ENCODE results near the gene ACCSL. TPM values are rescaled to one million over a fixed set of nuclear protein-coding genes. Genes with fewer than 3 reads are reported as not detected.

The ACCSL gene
- not detected for polyA plus RNA-seq (ENCODE audit: insufficient read length)

GRCh38 chr11:44047931-44048431 lies at the start of gene ACCSL:
Gene ACCSL, plus strand, starts transcription at chr11:44047981. Its CDS starts 56 bp downstream, at chr11:44048037.
- DNase-seq: no peak

GRCh38 chr11:43998308-43998707 lies 49.5 kb upstream of the ACCSL start:
- DNase-seq: no peak

GRCh38 chr11:44000731-44001130 lies 47.0 kb upstream of the ACCSL start:
- no peak for DNase-seq

GRCh38 chr11:44002191-44003093 lies 45.3 kb upstream of the ACCSL start:
- DNase-seq: no peak

- no peak for DNase-seq
These were observed 43.9 kb upstream of the ACCSL start for GRCh38 chr11:44003736-44004451.

GRCh38 chr11:44004452-44005062 lies 43.2 kb upstream of the ACCSL start:
- DNase-seq: no peak

- no peak for DNase-seq
These were observed 42.6 kb upstream of the ACCSL start for GRCh38 chr11:44005063-44005701.

- DNase-seq: no peak
These were observed 41.8 kb upstream of the ACCSL start for GRCh38 chr11:44005956-44006355.

- DNase-seq: no peak
These were observed 40.8 kb upstream of the ACCSL start for GRCh38 chr11:44006917-44007361.

GRCh38 chr11:44007481-44008087 lies 40.2 kb upstream of the ACCSL start:
- no peak for DNase-seq

- DNase-seq: no peak
These were observed 39.7 kb upstream of the ACCSL start for GRCh38 chr11:44008088-44008501.

GRCh38 chr11:44008698-44009097 lies 39.1 kb upstream of the ACCSL start:
- DNase-seq: no peak

GRCh38 chr11:44010789-44011251 lies 37.0 kb upstream of the ACCSL start:
- DNase-seq: no peak

- DNase-seq: no peak
These were observed 36.0 kb upstream of the ACCSL start for GRCh38 chr11:44011797-44012196.

- no peak for DNase-seq
These were observed 32.7 kb upstream of the ACCSL start for GRCh38 chr11:44014968-44015623.

- no peak for DNase-seq
These were observed 32.2 kb upstream of the ACCSL start for GRCh38 chr11:44015624-44016007.

GRCh38 chr11:44016131-44016530 lies 31.6 kb upstream of the ACCSL start:
- DNase-seq: no peak

GRCh38 chr11:44016546-44017442 lies 31.0 kb upstream of the ACCSL start:
- no peak for DNase-seq

GRCh38 chr11:44017443-44018126 lies 30.2 kb upstream of the ACCSL start:
- DNase-seq: no peak

- no peak for DNase-seq
These were observed 29.7 kb upstream of the ACCSL start for GRCh38 chr11:44018127-44018521.
